GM19397 (cell line): ENCODE results near the gene ADM5.
A peak's percentile ranks its signal among the peaks of the same experiment; 100 is the strongest.

ENCODE experiments used
- ATAC-seq: cut with Tn5 transposase; IDR thresholded peaks from one replicate; pipeline ENCODE4 v1.9.1; 2021; ENCODE audit warnings: mild to moderate bottlenecking, moderate library complexity; ENCODE audit not compliant: unreplicated experiment

Gene ADM5

GRCh38 chr19:49658139-49658517 lies 31.3 kb upstream of the ADM5 start:
- no peak for ATAC-seq

DNA sequence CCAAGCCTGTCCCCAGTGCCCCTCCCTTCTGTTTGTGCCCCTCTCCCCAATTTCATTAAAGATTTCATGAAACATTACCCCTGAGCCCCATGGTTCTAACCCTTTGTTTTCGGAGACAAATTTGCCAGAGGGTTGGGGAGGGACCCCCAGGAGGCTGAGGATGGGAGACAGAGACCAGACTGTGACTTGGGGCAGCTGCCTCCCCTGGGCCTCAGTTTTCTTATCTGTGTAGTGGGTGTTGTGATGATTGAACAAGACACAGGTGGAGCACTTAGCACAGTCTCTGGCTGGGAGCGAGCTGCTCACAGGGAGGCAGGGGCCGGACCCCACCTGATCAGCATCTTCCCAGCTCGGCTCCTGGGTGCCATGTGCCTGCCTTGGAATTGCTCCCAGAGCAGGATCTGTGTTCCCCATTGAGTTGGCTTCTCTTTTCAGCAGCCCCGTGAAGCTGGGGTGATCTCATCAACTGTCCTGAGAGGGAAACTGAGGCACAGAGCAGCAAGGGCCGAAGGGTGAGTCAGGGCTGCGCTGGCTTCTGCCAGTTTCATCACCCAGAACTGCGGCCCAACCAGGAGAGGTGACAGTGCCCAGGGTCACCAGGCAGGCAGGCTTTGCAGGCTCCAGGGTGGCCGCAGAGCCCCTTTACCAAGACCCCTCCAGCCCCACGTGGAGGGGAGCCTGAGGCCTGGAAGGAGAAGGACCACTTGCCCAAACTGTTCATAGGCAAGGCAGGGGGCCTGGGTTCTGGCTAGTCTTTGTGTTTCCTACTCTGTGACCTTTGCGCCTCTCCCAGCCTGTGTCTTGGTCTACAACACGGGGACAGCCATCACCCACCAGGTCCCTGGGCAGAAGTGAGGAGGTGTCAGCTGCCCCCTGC lies 30.6 kb upstream of the ADM5 start:
- no peak for ATAC-seq

GRCh38 chr19:49660338-49660961 lies 28.9 kb upstream of the ADM5 start:
- no peak for ATAC-seq

DNA sequence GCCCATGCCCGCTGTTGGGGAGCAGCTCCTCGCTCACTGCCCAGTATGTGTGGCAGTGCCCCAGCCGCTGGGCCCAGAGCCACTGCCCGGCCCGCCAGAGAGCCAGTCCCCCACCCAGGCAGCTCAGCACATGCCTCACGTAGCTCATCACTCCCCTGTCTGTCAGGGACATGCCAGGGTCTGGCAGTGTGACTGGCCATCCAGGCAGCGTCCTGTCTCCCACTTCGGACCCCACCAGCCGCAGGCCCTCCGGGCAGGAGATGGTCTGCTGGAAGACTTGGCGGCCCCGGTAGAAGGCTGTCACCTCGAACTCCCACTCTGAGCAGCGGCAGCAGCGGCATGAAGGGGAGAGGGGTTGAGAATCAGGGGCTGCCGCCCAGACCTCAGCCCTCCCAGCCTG lies 27.4 kb upstream of the ADM5 start:
- ATAC-seq: no peak

- no peak for ATAC-seq
Measured at GRCh38 chr19:49663224-49663623, 26.2 kb upstream of the ADM5 start.

DNA sequence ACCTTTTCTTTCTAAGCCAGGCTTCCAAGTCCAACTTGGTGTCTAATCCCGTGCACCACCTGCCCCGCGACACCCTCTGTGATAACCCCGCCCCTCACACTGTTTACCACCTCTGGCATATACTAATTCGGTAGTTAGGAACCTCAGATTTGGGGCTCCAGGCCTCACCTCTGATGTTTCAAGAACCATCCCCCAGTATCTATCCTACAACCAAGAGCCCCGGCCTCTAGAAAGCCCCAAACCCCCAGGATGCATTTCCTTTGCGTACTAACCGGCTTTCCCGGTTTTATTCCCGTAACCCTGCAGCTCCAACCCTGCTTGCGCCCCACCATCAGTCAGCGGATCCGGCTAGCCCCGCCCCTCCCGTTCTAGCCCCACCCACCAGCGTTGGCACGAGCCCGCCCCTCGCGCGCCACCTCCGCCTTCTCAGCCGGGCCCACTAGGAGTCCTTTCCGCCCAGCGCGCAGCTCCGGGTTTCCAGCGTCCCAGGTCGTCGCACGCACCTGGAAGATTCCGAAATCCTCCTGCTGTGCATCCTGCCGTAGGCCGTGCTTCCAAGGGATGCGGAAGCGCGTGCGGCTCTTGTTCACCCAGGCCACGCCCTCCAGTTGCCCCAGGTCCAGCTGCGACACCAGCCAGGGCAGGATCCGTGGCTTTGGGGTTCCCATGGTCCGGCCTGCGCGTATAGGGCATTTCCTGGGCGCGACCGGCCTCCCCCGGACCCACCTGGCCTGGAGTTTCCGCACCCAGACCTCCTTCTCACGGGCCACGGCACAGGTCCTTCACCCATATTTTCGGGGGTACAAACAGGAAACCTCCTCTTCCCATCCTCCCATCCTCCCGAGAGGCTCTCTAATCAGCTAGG lies 25.0 kb upstream of the ADM5 start:
- ATAC-seq: peak; percentile 48

GRCh38 chr19:49665036-49665350 lies 24.4 kb upstream of the ADM5 start:
- no peak for ATAC-seq

DNA sequence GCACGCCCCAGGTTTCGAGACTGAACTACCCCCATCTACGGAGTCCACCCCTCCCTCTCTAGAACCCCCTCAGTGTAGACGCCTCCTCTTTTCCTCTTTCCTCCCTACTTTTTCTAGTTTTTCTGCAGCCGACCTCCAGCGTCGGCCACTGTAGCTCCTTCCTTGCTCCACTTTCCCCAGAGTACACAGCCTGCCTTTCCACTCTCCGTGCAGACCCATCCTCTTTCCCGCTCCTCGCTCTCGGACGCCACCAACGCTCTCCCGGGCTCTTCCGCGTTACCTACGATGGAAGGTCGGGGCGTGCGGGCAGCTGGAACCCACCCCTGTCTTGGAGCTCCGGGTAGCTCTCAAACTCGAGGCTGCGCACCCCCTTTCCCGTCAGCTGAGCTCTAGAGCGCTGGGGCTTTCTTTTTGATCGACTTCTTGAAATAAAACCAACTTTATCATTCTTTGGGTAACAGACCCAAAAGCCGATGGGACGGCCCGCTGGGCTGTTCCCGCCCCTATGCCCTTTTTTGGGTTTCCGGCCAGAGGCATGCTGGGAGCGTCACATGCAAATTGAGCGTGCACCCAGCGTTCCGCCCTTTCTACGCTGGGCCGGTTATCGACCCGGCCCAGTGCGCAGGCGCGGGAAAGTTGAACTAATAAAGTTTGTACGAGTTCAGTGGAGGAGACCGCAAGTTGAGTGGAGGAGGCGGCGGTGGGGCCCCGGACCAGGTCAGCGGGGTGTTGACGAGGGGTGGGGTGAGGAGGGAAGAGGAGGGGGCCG lies 23.9 kb upstream of the ADM5 start, which contains the start of the genes BCL2L12 and IRF3:
Gene BCL2L12 (plus strand): TSS at position 583 of the 769 bp plus-strand sequence. CDS start 760 bp downstream, outside the sequence.
Gene IRF3 (minus strand): TSS at position 507 of the 769 bp plus-strand sequence. CDS start 1,019 bp downstream, outside the sequence.
- ATAC-seq: peak; percentile 77

GRCh38 chr19:49666120-49666444 lies 23.3 kb upstream of the ADM5 start:
- ATAC-seq: no peak

- ATAC-seq: no peak
Measured at GRCh38 chr19:49667473-49667872, 21.9 kb upstream of the ADM5 start.

DNA sequence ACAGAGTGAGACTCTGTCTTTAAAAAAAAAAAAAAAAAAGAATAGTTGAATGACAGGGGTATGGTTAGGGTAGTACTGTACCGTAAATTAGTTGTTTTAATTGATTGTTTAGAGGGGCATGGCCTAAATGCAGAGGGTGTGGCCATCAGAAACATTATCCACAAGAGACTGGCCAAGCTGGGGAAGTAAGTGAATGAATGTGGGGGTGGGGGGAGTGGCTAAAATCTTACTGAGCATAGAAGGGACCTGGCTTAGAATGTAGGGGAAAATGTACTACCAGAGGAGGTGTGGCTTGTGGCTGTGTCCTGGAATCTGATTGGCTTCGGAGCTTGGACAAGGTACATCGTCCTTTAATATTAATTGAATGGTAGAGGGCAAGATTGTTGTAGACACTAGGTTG lies 19.9 kb upstream of the ADM5 start:
- no peak for ATAC-seq

DNA sequence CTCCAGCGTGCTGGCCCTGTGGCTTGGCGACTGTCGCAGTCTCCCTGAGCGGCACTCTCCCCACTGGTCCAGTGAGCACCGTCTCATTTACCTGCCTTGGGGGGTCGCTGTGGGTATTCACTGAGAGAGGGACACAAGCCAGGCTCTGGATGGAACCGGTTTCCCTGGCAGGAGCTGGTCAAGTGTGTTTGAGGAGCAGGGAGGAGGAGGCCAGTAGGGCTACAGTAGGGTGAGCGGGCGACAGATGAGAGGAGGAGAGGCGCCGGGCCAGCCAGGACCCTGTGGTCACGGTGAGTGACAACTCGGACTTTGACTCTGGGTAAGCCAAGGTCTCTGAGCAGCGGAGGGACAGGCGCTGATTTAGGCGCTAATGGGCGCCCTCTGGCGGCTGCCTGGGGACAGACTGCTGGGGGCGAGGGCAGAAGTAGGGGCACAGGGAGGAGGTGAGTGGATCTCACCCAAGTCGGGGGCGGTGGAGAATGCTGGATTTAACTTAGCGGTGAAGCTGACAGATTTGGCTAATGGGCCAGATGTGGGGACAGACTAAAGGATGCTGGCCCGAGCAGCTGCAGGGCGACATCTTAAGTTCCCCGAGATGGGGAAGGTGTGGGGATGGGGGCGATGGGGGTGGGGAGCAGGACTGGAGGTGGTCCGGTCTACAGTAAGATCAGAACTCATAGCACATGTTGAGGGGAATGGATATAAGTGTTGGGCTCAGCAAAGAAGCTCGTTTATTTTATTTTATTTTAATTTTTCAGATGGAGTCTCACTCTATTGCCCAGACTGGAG lies 17.1 kb upstream of the ADM5 start:
- ATAC-seq: no peak

GRCh38 chr19:49676136-49676783 lies 13.1 kb upstream of the ADM5 start:
- ATAC-seq: peak; percentile 18

DNA sequence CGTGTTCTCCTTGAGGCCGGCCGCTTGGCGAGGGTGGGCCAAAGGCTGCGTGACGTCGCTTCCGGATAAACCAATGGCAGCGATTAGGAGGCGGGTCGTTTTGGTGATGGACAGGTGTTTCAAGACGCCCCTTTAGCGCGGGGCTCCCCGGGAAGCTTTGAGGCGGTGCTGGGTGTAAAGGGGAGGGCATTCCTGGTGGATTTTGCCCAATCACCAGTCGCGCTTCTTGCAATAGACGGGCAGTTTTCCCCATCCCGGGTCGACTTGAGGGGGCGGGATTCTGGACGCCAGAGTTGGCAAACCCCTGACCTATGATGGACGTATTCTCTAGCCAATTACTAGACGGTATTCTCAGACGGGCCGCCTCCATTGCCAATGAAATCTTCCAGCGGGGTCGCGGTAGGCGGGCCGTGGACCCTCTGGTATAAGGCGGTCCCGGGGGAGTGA lies 12.6 kb upstream of the ADM5 start:
- ATAC-seq: peak; percentile 71

DNA sequence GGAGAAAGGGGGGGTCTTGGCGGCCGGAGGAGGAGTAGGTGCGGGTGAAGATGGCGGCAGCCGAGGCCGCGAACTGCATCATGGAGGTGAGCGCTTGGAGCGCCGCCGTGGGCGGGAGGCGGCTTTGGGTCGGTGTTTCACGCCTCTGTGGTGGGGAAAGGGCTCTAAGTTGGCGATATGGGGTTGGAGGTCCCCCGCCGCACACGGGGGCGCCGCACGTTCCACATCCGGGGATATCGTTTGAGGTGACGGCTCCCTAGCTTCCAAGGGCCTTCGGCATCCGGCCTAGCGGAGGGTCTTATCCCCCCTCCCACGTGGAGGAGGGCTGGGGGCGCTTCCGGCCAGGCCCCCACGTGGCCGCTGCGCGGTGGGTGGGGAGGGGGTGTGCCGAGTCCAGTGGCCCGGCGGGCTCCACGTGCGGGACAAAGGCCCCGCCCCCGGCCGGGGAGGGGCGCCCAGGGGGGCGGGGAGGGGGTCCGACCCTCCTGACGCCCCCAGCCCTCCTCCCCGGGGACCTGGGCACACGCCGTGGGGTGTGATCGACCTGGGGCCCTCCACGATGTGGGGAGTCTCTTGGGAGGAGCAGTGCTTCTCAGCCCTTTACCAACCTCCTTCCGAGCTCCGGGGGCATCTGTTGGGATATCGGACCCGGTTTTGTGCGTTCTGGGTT lies 12.0 kb upstream of the ADM5 start, which contains the start of gene PRMT1:
Gene PRMT1 (plus strand): TSS at position 41 of the 670 bp plus-strand sequence. CDS start 10 bp downstream, at position 51.
- peak; percentile 18 for ATAC-seq

GRCh38 chr19:49677901-49678674 lies 11.3 kb upstream of the ADM5 start:
- ATAC-seq: no peak

- ATAC-seq: no peak
Measured at GRCh38 chr19:49678985-49679770, 10.2 kb upstream of the ADM5 start.
